ENCODE measurements around the gene ZNF587. TPM values are rescaled to one million over a fixed set of nuclear protein-coding genes. Genes with fewer than 3 reads are reported as not detected.
"Not testable (repeated sequence)": the region's sequence is repeated elsewhere in the genome, so short reads cannot be mapped to it uniquely, and the experiment has no call there.

Gene ZNF587
- total RNA-seq, 6 donors from 2014 or later, result 12.2 to 52.4 (median 23.0) TPM

GRCh38 chr19:57825511-57825910, 24.1 kb upstream of the ZNF587 start:
- no peak for ATAC-seq (ENCODE audit: low FRiP score in 2 of 2)
- 87 to 95% methylated on average over 6 of the region's 6 CpGs for whole genome bisulfite sequencing, 2 donors

GRCh38 chr19:57829316-57829715, 20.3 kb upstream of the ZNF587 start:
- Histone ChIP-seq H3K4me3 (no peak overlapping the region), H3K4me1 (peaks cover 0 to 3% (median 0%) of the 10 kb centered on the region in 4 donors), H3K27ac (no peak overlapping the region), H3K27me3 (no peaks in the 10 kb centered on the region), H3K9me3 (no peaks in the 10 kb centered on the region), H3K36me3 (no peaks in the 10 kb centered on the region)
- ATAC-seq (ENCODE audit: low FRiP score in 2 of 2), result no peak
- whole genome bisulfite sequencing, 2 donors, result 81 to 83% methylated on average over 5 of the region's 5 CpGs
- no peak for TF ChIP-seq POLR2A (IDR thresholded peaks at IDR 0.05)
- no peak for TF ChIP-seq EP300 (IDR thresholded peaks at IDR 0.05)
- TF ChIP-seq POLR2AphosphoS5 (IDR thresholded peaks at IDR 0.05), result no peak
- no peak for TF ChIP-seq CTCF (IDR thresholded peaks at IDR 0.05)
- no peak for DNase-seq

More at GRCh38 chr19:57825511-57825910, 24.1 kb upstream of the ZNF587 start:
- peaks cover 3 to 9% (median 5%) of the 10 kb centered on the region in 4 donors for H3K4me1 ChIP-seq
- no peak for DNase-seq
- peaks cover 0 to 4% (median 0%) of the 10 kb centered on the region in 4 donors for H3K36me3 ChIP-seq
- no peak overlapping the region for H3K27ac ChIP-seq
- H3K4me3 ChIP-seq, result no peak overlapping the region
- TF ChIP-seq POLR2AphosphoS5 (IDR thresholded peaks at IDR 0.05), result no peak
- no peak for TF ChIP-seq POLR2A (IDR thresholded peaks at IDR 0.05)
- TF ChIP-seq CTCF (IDR thresholded peaks at IDR 0.05), result no peak
- no peak for TF ChIP-seq EP300 (IDR thresholded peaks at IDR 0.05)
- no peaks in the 10 kb centered on the region for H3K9me3 ChIP-seq
- no peaks in the 10 kb centered on the region for H3K27me3 ChIP-seq

- H3K36me3 ChIP-seq, result no peaks in the 10 kb centered on the region
- peak in 5 of 6 experiments; percentile 15 to 41 (median 33) for TF ChIP-seq CTCF (IDR thresholded peaks at IDR 0.05)
- TF ChIP-seq POLR2AphosphoS5 (IDR thresholded peaks at IDR 0.05), result peak; percentile 9 to 26
- no peak for TF ChIP-seq EP300 (IDR thresholded peaks at IDR 0.05)
- H3K4me3 ChIP-seq, result peak within 1 kb of the TSS in 3 of 4 donors; percentile 36 to 50 (median 45)
- 33 to 54% methylated on average over 8 to 22 of the region's 22 CpGs for whole genome bisulfite sequencing, 2 donors
- H3K27me3 ChIP-seq, result no peaks in the 10 kb centered on the region
- no peaks in the 10 kb centered on the region for H3K9me3 ChIP-seq
- DNase-seq, result peak in 1 of 2 donors; percentile 42
- peaks cover 0 to 3% (median 0%) of the 10 kb centered on the region in 4 donors for H3K4me1 ChIP-seq
- H3K27ac ChIP-seq, result peak within 1 kb of the TSS in 1 of 4 donors; percentile 69
- peak; percentile 65 to 85 for ATAC-seq (ENCODE audit: low FRiP score in 2 of 2)
Observed at GRCh38 chr19:57830071-57830602, 19.5 kb upstream of the ZNF587 start, which contains the start of gene ZNF587B. Gene ZNF587B, plus strand, starts transcription at chr19:57830299. Its CDS starts 230 bp downstream, at chr19:57830529.

GRCh38 chr19:57836991-57837390, 12.7 kb upstream of the ZNF587 start:
- not testable (repeated sequence) for H3K27me3 ChIP-seq; H3K27ac ChIP-seq; DNase-seq; H3K4me3 ChIP-seq; H3K4me1 ChIP-seq; H3K9me3 ChIP-seq; ATAC-seq (ENCODE audit: low FRiP score in 2 of 2)
- H3K36me3 ChIP-seq, result peaks cover 0 to 33% (median 8%) of the 10 kb centered on the region in 4 donors
- 94 to 96% methylated on average over 5 of the region's 5 CpGs for WGBS, 2 donors

GRCh38 chr19:57838622-57839191, 11.0 kb upstream of the ZNF587 start:
- not testable (repeated sequence) for H3K27me3 ChIP-seq; DNase-seq; H3K9me3 ChIP-seq; ATAC-seq (ENCODE audit: low FRiP score in 2 of 2); H3K27ac ChIP-seq; H3K4me3 ChIP-seq; H3K4me1 ChIP-seq
- WGBS, 2 donors, result 76 to 88% methylated on average over 5 of the region's 5 CpGs
- peaks cover 0 to 47% (median 12%) of the 10 kb centered on the region in 4 donors for H3K36me3 ChIP-seq

Measured in upper lobe of left lung (tissue), 6 donors.